Calu3 (cell line): ENCODE measurements around the gene FGB. TPM values are rescaled to one million over a fixed set of nuclear protein-coding genes. Genes with fewer than 3 reads are reported as not detected.

Experiments
- BruUV-seq: library from RNA; stranded (reverse); fragments of 400-500 nt; replicated peaks from 2 replicates; lab custom pipeline; 2021; lab: Mats Ljungman, UMichigan
- CTCF ChIA-PET: fragments of 300-600 bp; sonication (Branson Sonifier 250); formaldehyde crosslinking; loops from one replicate; lab custom pipeline; 2022; ENCODE audit warnings: antibody characterized with exemption; lab: Charles Lee
- DNase-seq: peaks from one replicate; pipeline ENCODE4 v3.0.0; 2022
- H3K27ac Mint-ChIP-seq: one replicate; pipeline ENCODE4 v1.8.0; 2022; ENCODE audit warnings: mixed read lengths; ENCODE audit not compliant: unreplicated experiment
- H3K27me3 Mint-ChIP-seq: one replicate; pipeline ENCODE4 v1.8.0; 2022; ENCODE audit warnings: mixed read lengths; ENCODE audit not compliant: unreplicated experiment
- H3K36me3 Mint-ChIP-seq: one replicate; pipeline ENCODE4 v1.8.0; 2022; ENCODE audit warnings: mild to moderate bottlenecking, moderate library complexity, mixed read lengths; ENCODE audit not compliant: insufficient read depth, unreplicated experiment
- H3K4me1 Mint-ChIP-seq: one replicate; pipeline ENCODE4 v1.8.0; 2022; ENCODE audit warnings: mild to moderate bottlenecking, low read depth, mixed read lengths; ENCODE audit not compliant: unreplicated experiment
- H3K4me3 Mint-ChIP-seq: one replicate; pipeline ENCODE4 v1.8.0; 2022; ENCODE audit warnings: mild to moderate bottlenecking, low read depth, moderate library complexity, mixed read lengths; ENCODE audit not compliant: unreplicated experiment
- H3K9me3 Mint-ChIP-seq: one replicate; pipeline ENCODE4 v1.8.0; 2022; ENCODE audit warnings: low read depth, mixed read lengths; ENCODE audit not compliant: unreplicated experiment
- intact Hi-C: fragments of 100-400 bp; cut with micrococcal nuclease; formaldehyde crosslinking; loops from one replicate; pipeline ENCODE4 v1.10.0; 2022; ENCODE audit not compliant: unreplicated experiment
- total RNA-seq: library from RNA; stranded (reverse); gene quantifications from 2 replicates; pipeline ENCODE4 v1.2.3, GENCODE V29; 2022
- TF ChIP-seq, protein P1 (sequence below): fragments of 200-600 bp; IDR thresholded peaks from one replicate; pipeline ENCODE4 v1.8.0; 2022; ENCODE audit warnings: antibody characterized with exemption; ENCODE audit not compliant: unreplicated experiment

The FGB gene
- total RNA-seq, 1 experiment from 2014 or later = 0.38 TPM

DNA sequence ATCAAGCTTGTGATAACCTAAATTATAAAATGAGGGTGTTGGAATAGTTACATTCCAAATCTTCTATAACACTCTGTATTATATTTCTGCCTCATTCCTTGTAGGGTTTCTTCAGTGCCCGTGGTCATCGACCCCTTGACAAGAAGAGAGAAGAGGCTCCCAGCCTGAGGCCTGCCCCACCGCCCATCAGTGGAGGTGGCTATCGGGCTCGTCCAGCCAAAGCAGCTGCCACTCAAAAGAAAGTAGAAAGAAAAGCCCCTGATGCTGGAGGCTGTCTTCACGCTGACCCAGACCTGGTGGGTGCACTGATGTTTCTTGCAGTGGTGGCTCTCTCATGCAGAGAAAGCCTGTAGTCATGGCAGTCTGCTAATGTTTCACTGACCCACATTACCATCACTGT is 2.9 kb downstream of the FGB start:
- Mint-ChIP-seq H3K27ac (no peak overlapping the region), H3K4me1 (peaks cover 4% of the 10 kb centered on the region), H3K36me3 (no peaks in the 10 kb centered on the region), H3K27me3 (no peaks in the 10 kb centered on the region), H3K4me3 (no peak overlapping the region), H3K9me3 (no peaks in the 10 kb centered on the region)
- intact Hi-C loops = no loop called here
- BruUV-seq = no TSS peak
- CTCF ChIA-PET = no interaction called here
- DNase-seq = no peak
- TF ChIP-seq, protein P1, sequence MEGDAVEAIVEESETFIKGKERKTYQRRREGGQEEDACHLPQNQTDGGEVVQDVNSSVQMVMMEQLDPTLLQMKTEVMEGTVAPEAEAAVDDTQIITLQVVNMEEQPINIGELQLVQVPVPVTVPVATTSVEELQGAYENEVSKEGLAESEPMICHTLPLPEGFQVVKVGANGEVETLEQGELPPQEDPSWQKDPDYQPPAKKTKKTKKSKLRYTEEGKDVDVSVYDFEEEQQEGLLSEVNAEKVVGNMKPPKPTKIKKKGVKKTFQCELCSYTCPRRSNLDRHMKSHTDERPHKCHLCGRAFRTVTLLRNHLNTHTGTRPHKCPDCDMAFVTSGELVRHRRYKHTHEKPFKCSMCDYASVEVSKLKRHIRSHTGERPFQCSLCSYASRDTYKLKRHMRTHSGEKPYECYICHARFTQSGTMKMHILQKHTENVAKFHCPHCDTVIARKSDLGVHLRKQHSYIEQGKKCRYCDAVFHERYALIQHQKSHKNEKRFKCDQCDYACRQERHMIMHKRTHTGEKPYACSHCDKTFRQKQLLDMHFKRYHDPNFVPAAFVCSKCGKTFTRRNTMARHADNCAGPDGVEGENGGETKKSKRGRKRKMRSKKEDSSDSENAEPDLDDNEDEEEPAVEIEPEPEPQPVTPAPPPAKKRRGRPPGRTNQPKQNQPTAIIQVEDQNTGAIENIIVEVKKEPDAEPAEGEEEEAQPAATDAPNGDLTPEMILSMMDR = no peak

DNA sequence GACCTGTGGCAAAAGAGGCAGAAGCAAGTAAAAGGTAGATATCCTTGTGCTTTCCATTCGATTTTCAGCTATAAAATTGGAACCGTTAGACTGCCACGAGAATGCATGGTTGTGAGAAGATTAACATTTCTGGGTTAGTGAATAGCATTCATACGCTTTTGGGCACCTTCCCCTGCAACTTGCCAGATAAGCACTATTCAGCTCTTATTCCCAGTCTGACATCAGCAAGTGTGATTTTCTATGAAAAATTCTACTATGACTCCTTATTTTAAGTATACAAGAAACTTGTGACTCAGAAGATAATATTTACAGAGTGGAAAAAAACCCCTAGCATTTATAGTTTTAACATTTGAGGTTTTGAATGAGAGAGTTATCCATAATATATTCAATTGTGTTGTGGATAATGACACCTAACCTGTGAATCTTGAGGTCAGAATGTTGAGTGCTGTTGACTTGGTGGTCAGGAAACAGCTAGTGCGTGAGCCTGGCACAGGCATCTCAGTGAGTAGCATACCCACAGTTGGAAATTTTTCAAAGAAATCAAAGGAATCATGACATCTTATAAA is 3.9 kb downstream of the FGB start:
- intact Hi-C loops = no loop called here
- TF ChIP-seq, protein P1 = no peak
- no peaks in the 10 kb centered on the region for H3K27me3 Mint-ChIP-seq
- H3K4me3 Mint-ChIP-seq = no peak overlapping the region
- H3K9me3 Mint-ChIP-seq = no peaks in the 10 kb centered on the region
- no peaks in the 10 kb centered on the region for H3K36me3 Mint-ChIP-seq
- DNase-seq = no peak
- H3K4me1 Mint-ChIP-seq = no peaks in the 10 kb centered on the region
- no TSS peak for BruUV-seq
- CTCF ChIA-PET = no interaction called here
- H3K27ac Mint-ChIP-seq = no peak overlapping the region

DNA sequence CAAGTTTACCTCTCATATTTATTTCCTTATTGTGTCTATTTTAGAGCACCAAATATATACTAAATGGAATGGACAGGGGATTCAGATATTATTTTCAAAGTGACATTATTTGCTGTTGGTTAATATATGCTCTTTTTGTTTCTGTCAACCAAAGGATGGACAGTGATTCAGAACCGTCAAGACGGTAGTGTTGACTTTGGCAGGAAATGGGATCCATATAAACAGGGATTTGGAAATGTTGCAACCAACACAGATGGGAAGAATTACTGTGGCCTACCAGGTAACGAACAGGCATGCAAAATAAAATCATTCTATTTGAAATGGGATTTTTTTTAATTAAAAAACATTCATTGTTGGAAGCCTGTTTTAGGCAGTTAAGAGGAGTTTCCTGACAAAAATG is 6.2 kb downstream of the FGB start:
- H3K9me3 Mint-ChIP-seq = no peaks in the 10 kb centered on the region
- H3K36me3 Mint-ChIP-seq = no peaks in the 10 kb centered on the region
- H3K4me3 Mint-ChIP-seq = no peak overlapping the region
- DNase-seq = no peak
- CTCF ChIA-PET = no interaction called here
- BruUV-seq = no TSS peak
- H3K27ac Mint-ChIP-seq = no peak overlapping the region
- intact Hi-C loops = no loop called here
- no peaks in the 10 kb centered on the region for H3K4me1 Mint-ChIP-seq
- H3K27me3 Mint-ChIP-seq = no peaks in the 10 kb centered on the region
- TF ChIP-seq, protein P1 = no peak

DNA sequence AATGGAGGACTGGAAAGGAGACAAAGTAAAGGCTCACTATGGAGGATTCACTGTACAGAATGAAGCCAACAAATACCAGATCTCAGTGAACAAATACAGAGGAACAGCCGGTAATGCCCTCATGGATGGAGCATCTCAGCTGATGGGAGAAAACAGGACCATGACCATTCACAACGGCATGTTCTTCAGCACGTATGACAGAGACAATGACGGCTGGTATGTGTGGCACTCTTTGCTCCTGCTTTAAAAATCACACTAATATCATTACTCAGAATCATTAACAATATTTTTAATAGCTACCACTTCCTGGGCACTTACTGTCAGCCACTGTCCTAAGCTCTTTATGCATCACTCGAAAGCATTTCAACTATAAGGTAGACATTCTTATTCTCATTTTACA is 6.8 kb downstream of the FGB start:
- TF ChIP-seq, protein P1 = no peak
- no peak for DNase-seq
- Mint-ChIP-seq H3K4me3 (no peak overlapping the region), H3K4me1 (no peaks in the 10 kb centered on the region), H3K27me3 (no peaks in the 10 kb centered on the region), H3K9me3 (no peaks in the 10 kb centered on the region), H3K27ac (no peak overlapping the region), H3K36me3 (no peaks in the 10 kb centered on the region)
- intact Hi-C loops = no loop called here
- no TSS peak for BruUV-seq
- CTCF ChIA-PET = no interaction called here
